Activated T-helper 9 cell treated with anti-CD3 and anti-CD28 coated beads, Interleukin-2, amount 50 U/mL, for 16 hours (primary cell): ENCODE results near the gene USP28.
"Not testable (repeated sequence)": the region's sequence is repeated elsewhere in the genome, so short reads cannot be mapped to it uniquely, and the experiment has no call there.

ENCODE experiments used
- DNase-seq: peaks from one replicate; pipeline ENCODE4 v3.0.0-alpha.2; 2020; ENCODE audit warnings: low read depth

USP28 gene

GRCh38 chr11:113875234-113876073 is at the start of gene USP28:
Gene USP28 (minus strand): TSS chr11:113875572. CDS start chr11:113875501, 71 bp downstream.
- peak; percentile 69 for DNase-seq

- DNase-seq: no peak
Observed at GRCh38 chr11:113923572-113923971, 48.2 kb upstream of the USP28 start.

- DNase-seq: not testable (repeated sequence)
Observed at GRCh38 chr11:113911491-113911890, 36.1 kb upstream of the USP28 start.

- DNase-seq: no peak
Observed at GRCh38 chr11:113908098-113908497, 32.7 kb upstream of the USP28 start.

GRCh38 chr11:113907681-113908080 is 32.3 kb upstream of the USP28 start:
- DNase-seq: no peak

GRCh38 chr11:113907152-113907551 is 31.8 kb upstream of the USP28 start:
- DNase-seq: no peak

- no peak for DNase-seq
Observed at GRCh38 chr11:113906516-113906915, 31.1 kb upstream of the USP28 start.

GRCh38 chr11:113906038-113906437 is 30.7 kb upstream of the USP28 start:
- no peak for DNase-seq

GRCh38 chr11:113904379-113905101 is 29.2 kb upstream of the USP28 start, which contains the start of gene HTR3B:
Gene HTR3B (plus strand): TSS chr11:113904796. CDS start chr11:113904934, 138 bp downstream.
- no peak for DNase-seq

- no peak for DNase-seq
Observed at GRCh38 chr11:113901141-113901540, 25.8 kb upstream of the USP28 start.

GRCh38 chr11:113896156-113896879 is 20.9 kb upstream of the USP28 start:
- DNase-seq: peak; percentile 8

- no peak for DNase-seq
Observed at GRCh38 chr11:113895367-113896155, 20.2 kb upstream of the USP28 start.

GRCh38 chr11:113894421-113894996 is 19.1 kb upstream of the USP28 start:
- DNase-seq: no peak

GRCh38 chr11:113888848-113889247 is 13.5 kb upstream of the USP28 start:
- DNase-seq: no peak

GRCh38 chr11:113885897-113886296 is 10.5 kb upstream of the USP28 start:
- DNase-seq: no peak

GRCh38 chr11:113884361-113884836 is 9.0 kb upstream of the USP28 start:
- no peak for DNase-seq

GRCh38 chr11:113881856-113882255 is 6.5 kb upstream of the USP28 start:
- no peak for DNase-seq

- DNase-seq: no peak
Observed at GRCh38 chr11:113880971-113881370, 5.6 kb upstream of the USP28 start.

GRCh38 chr11:113879446-113879845 is 4.1 kb upstream of the USP28 start:
- DNase-seq: not testable (repeated sequence)

- no peak for DNase-seq
Observed at GRCh38 chr11:113877670-113878055, 2.3 kb upstream of the USP28 start.
